GM18508 (cell line): ENCODE measurements around the gene CLSTN2.

Experiments
- ATAC-seq: cut with Tn5 transposase; IDR thresholded peaks from one replicate; pipeline ENCODE4 v1.9.1; 2021; ENCODE audit warnings: moderate number of reproducible peaks; ENCODE audit not compliant: insufficient read depth, unreplicated experiment

CLSTN2 gene

DNA sequence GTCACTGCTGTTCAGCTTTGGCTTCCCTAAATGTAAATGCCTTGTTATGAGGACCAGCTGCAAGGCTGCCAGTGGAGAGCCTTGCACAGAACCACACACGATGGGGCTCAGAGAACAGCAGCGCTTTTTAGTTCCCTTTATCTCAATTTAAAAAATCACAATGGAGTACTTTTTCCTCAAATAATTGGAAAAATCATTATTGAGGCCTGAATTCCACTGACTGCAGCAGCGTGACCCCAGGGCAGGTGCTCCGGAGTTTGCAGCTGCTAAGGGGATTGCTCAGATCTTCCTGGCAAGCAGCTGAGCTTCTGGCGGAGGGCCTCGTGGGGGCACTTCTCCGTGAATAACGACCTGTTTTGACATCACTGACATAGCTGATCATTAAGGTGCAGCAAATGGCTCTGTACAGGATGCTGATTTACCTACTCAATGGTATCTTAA is 497.3 kb downstream of the CLSTN2 start:
- ATAC-seq: no peak

- ATAC-seq: no peak
Observed at GRCh38 chr3:140433431-140433830, 498.4 kb downstream of the CLSTN2 start.

DNA sequence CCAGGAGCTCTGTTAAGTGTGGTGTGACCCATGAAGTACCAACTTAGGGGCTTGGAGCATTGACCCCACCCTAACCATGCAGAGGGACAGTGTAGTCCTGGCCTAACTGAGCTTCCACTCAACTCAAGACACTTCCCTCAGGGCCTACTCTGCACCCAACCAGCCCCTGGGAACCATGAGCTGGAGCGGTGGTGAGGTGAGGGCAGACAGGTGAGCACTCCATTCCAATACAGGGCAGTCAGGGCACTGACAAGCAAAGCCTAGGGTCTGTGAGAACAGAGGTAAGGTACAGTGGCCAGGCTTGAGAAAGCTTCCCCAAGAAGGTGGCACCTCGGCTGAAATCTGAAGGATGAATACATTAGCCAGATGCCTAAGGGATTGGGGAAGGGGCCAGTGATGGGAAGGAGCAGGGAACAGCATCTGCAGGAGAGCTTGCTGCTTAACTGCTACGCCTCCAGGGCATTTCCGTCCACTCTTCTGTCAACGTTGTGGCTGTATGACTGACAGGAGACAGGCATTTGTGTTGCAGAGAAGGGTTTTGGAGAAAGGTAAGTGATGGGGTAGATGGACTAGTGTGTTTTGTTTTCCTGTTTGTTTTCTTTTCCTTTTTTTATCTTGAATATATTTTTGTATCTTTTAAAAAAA is 499.4 kb downstream of the CLSTN2 start:
- ATAC-seq: no peak

DNA sequence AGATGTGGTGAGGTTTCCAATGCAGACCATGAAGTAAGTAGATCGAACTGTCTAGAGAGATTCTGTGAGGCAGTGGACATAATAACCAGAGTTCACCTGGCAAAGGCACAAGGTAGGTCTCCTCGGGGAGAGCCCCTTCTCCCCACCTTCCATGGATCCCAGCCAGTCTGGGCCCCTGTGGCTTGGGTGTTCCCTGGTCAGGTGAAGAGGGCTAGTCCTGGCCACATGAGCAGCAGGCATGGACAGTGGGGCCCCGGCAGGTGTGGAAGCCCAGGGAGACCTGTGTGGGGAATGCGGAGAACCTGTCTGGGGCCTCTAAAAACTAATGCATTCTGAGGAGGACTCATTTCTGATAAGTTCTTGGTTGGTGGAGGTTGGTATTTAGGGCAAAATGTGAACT is 501.4 kb downstream of the CLSTN2 start:
- no peak for ATAC-seq

GRCh38 chr3:140438736-140439470 is 503.9 kb downstream of the CLSTN2 start:
- ATAC-seq: no peak

DNA sequence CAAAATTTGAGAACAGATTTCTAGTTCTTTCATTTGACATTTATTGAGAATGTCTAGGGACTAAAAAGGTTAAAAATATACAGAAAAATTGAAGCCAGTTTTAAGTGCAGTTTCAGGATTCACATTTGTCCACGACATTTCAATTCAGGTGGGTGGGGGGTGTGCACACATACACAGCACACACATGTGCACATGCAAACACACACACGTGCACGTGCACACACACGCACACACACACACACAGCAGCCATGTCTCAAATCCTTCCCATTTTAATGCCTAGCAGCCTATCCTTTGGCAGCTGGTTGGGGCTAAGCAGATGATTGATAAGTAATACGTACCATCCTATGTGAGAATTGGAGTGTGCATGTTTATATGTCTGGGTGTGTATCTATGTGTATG is 504.5 kb downstream of the CLSTN2 start:
- no peak for ATAC-seq

GRCh38 chr3:140440446-140440845 is 505.5 kb downstream of the CLSTN2 start:
- no peak for ATAC-seq

DNA sequence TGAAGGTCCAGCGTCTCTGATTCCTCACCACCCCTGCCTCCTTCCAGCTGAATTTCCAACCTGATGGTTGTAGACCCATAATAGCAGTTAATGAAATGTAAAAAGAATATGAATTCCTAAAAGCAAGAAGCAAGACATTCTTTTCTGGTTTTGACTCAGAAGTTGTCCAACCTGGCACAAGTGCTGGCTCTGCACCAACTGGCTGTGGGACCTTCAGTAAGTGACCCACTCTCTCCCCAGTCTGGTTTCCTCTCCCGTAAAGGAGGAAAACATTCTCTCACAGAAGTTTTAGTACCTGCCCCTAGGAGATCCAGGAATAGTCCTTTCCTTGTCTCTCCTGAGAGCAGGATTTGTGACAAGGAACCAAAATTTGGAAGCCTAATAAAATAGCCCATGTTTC is 506.0 kb downstream of the CLSTN2 start:
- ATAC-seq: no peak

- ATAC-seq: no peak
Observed at GRCh38 chr3:140442621-140443020, 507.6 kb downstream of the CLSTN2 start.

- ATAC-seq: no peak
Observed at GRCh38 chr3:140443073-140443472, 508.1 kb downstream of the CLSTN2 start.

DNA sequence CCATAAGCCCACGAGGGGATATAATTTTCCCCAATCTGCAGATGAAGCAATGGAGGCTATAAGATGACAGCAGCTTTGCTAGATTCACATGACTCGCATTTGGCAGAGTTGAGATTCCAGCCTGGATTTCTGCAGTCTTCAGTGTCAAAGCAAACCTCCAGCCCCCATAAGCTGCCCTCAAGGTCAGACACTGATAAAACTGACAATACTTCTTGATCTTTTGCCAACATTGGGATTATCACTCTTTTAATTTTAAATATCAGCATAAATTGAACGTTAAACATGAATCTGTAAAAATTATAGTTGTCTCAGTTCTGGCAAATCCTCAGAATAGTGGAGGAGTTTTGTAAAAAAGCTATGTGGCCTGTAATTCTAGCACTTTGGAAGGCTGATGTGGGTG is 508.8 kb downstream of the CLSTN2 start:
- ATAC-seq: no peak

DNA sequence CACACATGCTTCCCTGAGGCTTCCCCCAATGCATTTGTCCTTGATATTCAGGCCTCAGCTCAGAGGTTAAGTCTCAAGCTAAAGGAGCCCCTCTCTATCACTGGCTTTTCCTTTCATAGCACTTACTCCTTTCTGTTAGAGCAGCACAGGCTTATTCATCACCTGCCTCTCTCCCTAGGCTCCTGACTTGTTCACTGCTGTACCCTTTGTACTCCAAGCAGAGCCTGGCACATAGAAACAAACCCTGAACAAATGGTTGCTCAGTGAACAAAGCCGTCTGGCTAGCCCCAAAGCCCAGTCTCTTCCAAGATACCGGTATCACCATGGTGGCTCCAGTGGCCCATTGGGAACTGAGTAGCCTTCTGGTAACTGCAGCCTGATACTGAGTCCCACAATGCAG is 511.7 kb downstream of the CLSTN2 start:
- no peak for ATAC-seq

DNA sequence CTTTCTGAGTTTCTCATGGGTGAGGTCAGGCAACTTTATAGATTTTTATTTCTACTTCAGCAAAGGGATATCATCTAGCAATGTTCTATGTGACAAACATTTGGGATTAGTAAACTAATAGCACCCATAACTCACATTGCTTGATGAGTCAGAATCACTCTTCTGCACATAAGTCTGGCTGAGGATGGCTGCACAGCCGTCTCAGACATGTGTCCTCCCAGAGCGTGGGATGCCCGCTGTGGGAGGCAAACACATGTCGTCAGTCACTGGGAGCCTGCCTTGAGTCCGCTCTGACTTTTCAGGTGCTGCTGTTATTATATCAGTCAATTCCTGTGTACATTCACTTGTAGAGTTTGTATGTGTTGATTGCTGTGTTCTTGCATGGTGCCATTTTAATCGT is 512.2 kb downstream of the CLSTN2 start:
- no peak for ATAC-seq

DNA sequence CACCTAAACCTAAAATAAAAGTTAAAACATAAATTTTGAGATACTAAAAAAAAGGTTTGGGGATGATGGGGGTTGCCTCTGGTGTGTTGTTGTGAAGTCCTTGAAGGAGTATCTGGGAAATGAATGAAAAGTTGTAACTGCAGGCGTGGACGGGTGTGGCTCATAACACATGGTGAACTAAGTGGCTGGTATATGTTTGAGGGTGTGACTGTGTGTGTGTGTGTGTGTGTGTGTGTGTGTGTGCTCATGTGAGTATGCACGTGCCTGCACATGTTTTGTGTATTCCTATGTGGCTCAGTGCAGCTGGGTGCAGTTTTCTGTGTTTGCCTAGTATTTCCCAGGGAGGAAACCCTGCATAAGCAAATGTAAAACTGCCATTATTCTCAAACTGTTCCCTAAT is 513.0 kb downstream of the CLSTN2 start:
- no peak for ATAC-seq

DNA sequence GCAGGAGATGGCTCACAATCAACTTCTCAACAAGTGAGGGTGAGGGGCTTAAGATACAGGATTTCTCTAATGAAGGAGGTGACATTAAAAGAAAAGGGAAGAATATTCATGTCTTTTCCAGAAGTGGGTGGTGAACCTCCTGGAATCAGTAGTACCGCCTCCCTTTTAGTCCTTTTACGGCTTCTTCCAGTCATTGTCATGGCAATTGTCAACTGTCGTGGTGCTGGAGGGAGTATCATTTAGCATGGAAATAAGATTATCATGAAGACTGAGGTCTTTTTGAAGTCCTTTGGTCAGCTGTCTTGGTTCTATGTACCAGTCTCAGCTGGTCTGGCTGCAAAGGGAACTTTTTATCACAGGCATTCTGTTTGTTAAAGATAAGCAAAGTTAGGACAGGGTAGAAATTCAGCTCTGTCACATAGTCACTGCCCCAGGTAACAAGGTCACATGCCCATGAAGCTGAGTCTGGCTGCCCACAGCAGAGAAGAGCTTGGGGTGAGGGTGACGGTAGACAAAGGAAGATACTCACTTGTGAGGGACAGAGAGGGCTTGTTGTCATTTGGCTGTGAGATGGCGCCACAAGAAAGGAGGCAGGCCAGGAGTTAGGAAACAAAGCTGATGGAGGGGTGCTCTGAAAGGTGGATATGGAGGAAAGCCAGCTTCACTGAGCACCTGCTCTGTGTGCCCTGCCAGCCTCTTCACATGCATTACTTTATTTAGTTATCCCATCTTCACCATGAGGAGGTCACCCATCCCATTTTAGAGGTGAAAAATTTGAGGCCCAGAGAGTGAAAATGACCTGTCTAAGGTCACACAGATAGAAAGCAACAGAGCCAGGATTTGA is 514.6 kb downstream of the CLSTN2 start:
- ATAC-seq: no peak

DNA sequence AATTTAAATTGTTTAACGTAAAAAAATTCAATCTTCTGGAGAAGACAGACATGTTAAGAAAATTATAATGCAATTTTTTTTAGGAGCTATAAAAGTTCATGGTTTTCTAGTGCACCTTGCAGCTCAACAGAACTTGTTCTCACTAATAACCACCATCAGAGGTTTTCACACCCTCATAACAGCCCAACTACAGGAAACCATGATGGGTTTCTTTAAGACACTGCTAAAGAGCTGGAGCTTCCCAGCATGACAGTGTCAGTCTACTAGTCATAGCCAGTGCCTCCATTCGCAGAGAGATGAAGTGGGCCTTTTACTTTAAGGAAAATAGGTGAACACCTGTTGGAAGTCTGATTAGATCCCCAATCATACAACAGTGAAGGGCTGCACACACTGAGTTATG is 518.8 kb downstream of the CLSTN2 start:
- ATAC-seq: no peak

DNA sequence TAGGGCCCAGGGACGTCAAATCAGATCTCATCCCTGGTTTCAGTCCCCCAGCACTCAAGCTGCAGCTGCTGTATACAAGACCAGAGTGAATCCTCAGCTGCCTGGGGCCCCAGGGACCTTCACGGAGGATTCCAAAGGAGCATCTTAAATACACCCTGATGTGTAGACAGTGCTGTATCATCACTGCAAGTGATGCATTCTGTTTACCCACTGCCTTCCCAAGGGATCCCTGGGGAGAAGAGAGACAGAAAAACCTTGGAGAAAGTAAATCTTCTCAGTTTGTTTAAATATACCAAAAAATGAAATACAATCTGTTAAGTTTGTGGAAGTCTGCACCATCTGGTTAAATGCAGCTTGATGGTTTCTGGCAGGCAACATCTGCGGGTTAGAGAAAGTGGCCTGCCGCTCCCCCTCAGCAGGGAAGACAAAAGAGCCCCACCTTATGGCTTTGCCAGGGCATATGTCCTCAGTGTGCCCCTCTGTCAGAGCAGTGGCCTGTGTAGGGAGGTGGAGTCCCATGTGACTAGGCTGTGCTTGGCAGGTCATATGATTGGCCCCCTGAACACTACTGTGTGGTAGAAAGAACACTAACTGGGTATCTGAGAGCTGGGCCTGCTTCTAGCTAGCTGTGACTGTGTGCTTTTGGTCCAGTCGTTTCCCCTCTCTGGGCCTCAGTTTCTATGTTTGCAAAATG is 520.7 kb downstream of the CLSTN2 start:
- no peak for ATAC-seq

DNA sequence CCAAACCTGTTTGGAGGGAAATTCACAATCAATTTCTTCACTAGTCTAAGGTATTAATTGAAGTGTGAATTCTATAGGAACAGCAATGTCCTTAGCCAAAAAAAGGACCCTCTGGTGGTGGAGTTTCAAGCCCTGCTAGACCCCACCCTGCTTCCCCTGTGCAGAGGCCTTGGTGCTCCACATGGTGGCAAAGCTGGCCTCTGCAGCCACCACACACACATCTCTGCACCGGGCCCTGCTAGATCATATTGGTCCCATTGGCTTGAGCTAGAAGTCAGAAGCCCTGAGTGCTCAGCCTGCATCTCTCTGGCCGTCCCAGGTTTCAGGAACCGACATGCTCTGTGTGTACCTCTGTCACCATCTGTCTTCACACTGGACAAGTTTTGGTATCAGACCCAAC is 522.0 kb downstream of the CLSTN2 start:
- ATAC-seq: no peak

DNA sequence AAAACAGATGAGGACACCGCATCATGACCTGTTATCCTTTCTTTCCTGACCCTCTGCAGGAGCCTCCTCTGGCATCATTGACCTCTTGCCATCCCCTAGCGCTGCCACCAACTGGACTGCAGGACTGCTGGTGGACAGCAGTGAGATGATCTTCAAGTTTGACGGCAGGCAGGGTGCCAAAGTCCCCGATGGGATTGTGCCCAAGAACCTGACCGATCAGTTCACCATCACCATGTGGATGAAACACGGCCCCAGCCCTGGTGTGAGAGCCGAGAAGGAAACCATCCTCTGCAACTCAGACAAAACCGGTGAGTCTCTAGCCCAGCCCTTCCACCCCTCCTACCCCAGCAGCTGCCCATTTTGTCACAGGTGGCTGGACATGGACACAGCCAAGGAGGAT is 524.5 kb downstream of the CLSTN2 start:
- ATAC-seq: no peak

DNA sequence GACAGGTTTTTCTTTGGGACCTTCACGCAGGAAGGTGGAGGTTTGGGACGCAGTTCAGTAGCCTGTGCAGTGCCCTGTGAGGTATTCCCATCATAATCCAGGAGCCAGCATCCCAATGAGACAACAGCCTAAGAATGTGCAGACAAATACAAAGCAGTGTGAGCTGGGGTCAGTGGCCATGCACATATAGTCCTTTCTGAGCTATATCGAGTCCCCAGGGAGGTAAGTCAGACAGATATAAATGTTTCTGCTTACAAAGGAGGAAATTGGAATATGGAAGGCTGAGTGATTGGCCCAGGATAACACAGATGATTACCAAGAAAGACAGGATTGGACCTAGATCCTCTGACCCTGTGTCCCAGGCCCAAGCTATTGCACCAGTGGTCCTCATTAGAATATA is 526.3 kb downstream of the CLSTN2 start:
- ATAC-seq: no peak

GRCh38 chr3:140463355-140463754 is 528.4 kb downstream of the CLSTN2 start:
- ATAC-seq: no peak
